PC-3 (cell line): Measurements from ENCODE around the gene ZMYND11.

Experiments
- EZH2phosphoT487 ChIP-seq: fragments of 300-600 bp; sonication (generic); IDR thresholded peaks from 2 replicates; pipeline ENCODE4 v1.6.1; 2018; ENCODE audit warnings: mild to moderate bottlenecking, antibody characterized with exemption, low read length, borderline replicate concordance
- TF ChIP-seq, protein P1 (sequence below): fragments of 300-600 bp; sonication (generic); conservative IDR thresholded peaks from 2 replicates; pipeline ENCODE4 v1.5.1; 2017; ENCODE audit warnings: antibody characterized with exemption, low read depth, mild to moderate bottlenecking, low read length

DNA sequence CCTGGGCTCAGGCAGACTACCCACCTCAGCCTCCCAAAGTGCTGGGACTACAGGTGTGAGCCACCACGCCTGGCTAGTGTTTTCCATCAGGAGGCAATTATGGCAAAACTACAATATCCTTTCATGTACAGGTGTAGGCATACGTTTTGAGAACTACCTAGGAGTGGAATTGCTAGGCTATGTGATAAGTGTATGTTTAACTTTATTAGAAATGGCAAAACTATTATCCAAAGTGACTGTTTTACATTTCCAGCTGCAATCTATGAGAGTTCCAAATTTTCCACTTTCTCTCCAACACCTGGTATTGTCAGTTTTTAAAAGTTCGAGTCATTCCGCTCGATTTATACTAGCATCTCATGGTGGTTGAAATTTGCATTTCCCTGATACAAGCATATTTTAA, 59.0 kb downstream of the ZMYND11 start:
- TF ChIP-seq, protein P1, sequence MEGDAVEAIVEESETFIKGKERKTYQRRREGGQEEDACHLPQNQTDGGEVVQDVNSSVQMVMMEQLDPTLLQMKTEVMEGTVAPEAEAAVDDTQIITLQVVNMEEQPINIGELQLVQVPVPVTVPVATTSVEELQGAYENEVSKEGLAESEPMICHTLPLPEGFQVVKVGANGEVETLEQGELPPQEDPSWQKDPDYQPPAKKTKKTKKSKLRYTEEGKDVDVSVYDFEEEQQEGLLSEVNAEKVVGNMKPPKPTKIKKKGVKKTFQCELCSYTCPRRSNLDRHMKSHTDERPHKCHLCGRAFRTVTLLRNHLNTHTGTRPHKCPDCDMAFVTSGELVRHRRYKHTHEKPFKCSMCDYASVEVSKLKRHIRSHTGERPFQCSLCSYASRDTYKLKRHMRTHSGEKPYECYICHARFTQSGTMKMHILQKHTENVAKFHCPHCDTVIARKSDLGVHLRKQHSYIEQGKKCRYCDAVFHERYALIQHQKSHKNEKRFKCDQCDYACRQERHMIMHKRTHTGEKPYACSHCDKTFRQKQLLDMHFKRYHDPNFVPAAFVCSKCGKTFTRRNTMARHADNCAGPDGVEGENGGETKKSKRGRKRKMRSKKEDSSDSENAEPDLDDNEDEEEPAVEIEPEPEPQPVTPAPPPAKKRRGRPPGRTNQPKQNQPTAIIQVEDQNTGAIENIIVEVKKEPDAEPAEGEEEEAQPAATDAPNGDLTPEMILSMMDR, result no peak
- no peak for TF ChIP-seq EZH2phosphoT487
